HCT116 (cell line): ENCODE results near the gene TTLL11. TPM values are rescaled to one million over a fixed set of nuclear protein-coding genes. Genes with fewer than 3 reads are reported as not detected.

Experiments used
- ATAC-seq: fragments of 200-7000 bp; cut with Tn5 transposase; 2 replicates; pipeline ENCODE4 v1.9.1; 2020; ENCODE audit warnings: mild to moderate bottlenecking, moderate library complexity
- BruUV-seq: library from RNA; stranded (reverse); fragments of 400-500 nt; replicated peaks from 2 replicates; lab custom pipeline; 2021; lab: Mats Ljungman, UMichigan
- CTCF ChIA-PET: fragments of 300-600 bp; sonication (Branson Sonifier 250); formaldehyde crosslinking; loops from one replicate; lab custom pipeline; 2021; ENCODE audit warnings: antibody characterized with exemption; lab: Charles Lee
- POLR2A ChIA-PET: fragments of 300-600, 350-600 bp; sonication (Branson Sonifier 250); formaldehyde crosslinking; loops from one replicate; lab custom pipeline; 2021; ENCODE audit warnings: antibody characterized with exemption; lab: Charles Lee
- RAD21 ChIA-PET, 2 experiments: fragments of 300-600 bp; sonication (Branson Sonifier 250); formaldehyde crosslinking; loops; one replicate each; lab custom pipeline; 2023; ENCODE audit warnings: low total read pairs in 2 of 2; ENCODE audit not compliant: uncharacterized antibody in 2 of 2, unreplicated experiment in 2 of 2, low non-redundant PET in 1 of 2; lab: Charles Lee
- DNase-seq: peaks from one replicate; pipeline ENCODE4 v3.0.0-alpha.2; 2010; ENCODE audit warnings: low read depth, low spot score
- H2AFZ ChIP-seq: fragments of 200-600 bp; shearing (Covaris generic), sonication (generic); 2 replicates; pipeline ENCODE4 v1.6.1; 2017; ENCODE audit warnings: low read depth, mixed run types, mixed read lengths, antibody characterized with exemption, low read length; ENCODE audit not compliant: poor library complexity, severe bottlenecking
- H3K27ac ChIP-seq: 2 replicates; pipeline ENCODE4 v1.5.1; 2012; ENCODE audit warnings: low read depth, low read length
- H3K27me3 ChIP-seq: fragments of 200-600 bp; sonication (generic); 2 replicates; pipeline ENCODE4 v1.6.1; 2016; ENCODE audit warnings: mixed run types, low read length, mixed read lengths; ENCODE audit not compliant: insufficient read depth
- H3K36me3 ChIP-seq, 2 experiments: fragments of 200-500 bp in 1 of 2; fragments of 200-600 bp in 1 of 2; sonication (Bioruptor generic) in 1 of 2; sonication (generic) in 1 of 2; 2 replicates each; pipeline versions ENCODE4 v1.5.1 to v1.6.1; 2014 to 2016; ENCODE audit warnings: low read length in 2 of 2, inconsistent platforms in 1 of 2, mixed read lengths in 1 of 2, mixed run types in 1 of 2; ENCODE audit not compliant: insufficient read depth in 2 of 2, control insufficient read depth in 1 of 2
- H3K4me1 ChIP-seq, 2 experiments: fragments of 200-600 bp in 1 of 2; sonication (generic) in 1 of 2; 2 replicates each; pipeline versions ENCODE4 v1.5.1 to v1.6.1; 2012 to 2017; ENCODE audit warnings: low read length in 2 of 2, inconsistent platforms in 1 of 2, mild to moderate bottlenecking in 1 of 2, mixed read lengths in 1 of 2, mixed run types in 1 of 2, moderate library complexity in 1 of 2; ENCODE audit not compliant: insufficient read depth in 2 of 2, control insufficient read depth in 1 of 2
- H3K4me2 ChIP-seq: fragments of 200-600 bp; sonication (generic); 2 replicates; pipeline ENCODE4 v1.6.1; 2017; ENCODE audit warnings: mixed run types, low read length, mixed read lengths
- H3K4me3 ChIP-seq, 2 experiments: fragments of 200-600 bp in 1 of 2; sonication (generic) in 1 of 2; replicated peaks in 1 of 2; 2 replicates each; pipeline ENCODE4 v1.5.1; 2011 to 2016; ENCODE audit warnings: low read length in 2 of 2, control low read depth in 1 of 2, low read depth in 1 of 2, mild to moderate bottlenecking in 1 of 2, mixed read lengths in 1 of 2, mixed run types in 1 of 2
- H3K79me2 ChIP-seq: fragments of 200-600 bp; sonication (generic); 2 replicates; pipeline ENCODE4 v1.6.1; 2017; ENCODE audit warnings: mild to moderate bottlenecking, mixed run types, low read length, moderate library complexity, mixed read lengths; ENCODE audit not compliant: insufficient read depth
- H3K9ac ChIP-seq: fragments of 200-600 bp; sonication (generic); 2 replicates; pipeline ENCODE4 v1.6.1; 2016; ENCODE audit warnings: low read length, mixed read lengths
- H3K9me2 ChIP-seq: fragments of 200-600 bp; sonication (generic), shearing (Covaris generic); 2 replicates; pipeline ENCODE4 v1.6.1; 2017; ENCODE audit warnings: mixed run types, mild to moderate bottlenecking, moderate library complexity; ENCODE audit not compliant: insufficient read depth
- H3K9me3 ChIP-seq, 2 experiments: fragments of 200-500 bp in 1 of 2; fragments of 200-600 bp in 1 of 2; sonication (Bioruptor generic) in 1 of 2; sonication (generic) in 1 of 2; 2 replicates each; pipeline ENCODE4 v1.6.1; 2014 to 2017; ENCODE audit warnings: low read length in 2 of 2, mixed read lengths in 2 of 2, inconsistent platforms in 1 of 2, low read depth in 1 of 2, mild to moderate bottlenecking in 1 of 2, mixed run types in 1 of 2, moderate library complexity in 1 of 2; ENCODE audit not compliant: control insufficient read depth in 1 of 2, insufficient read depth in 1 of 2
- H4K20me1 ChIP-seq: fragments of 200-600 bp; sonication (generic), shearing (Covaris generic); 2 replicates; pipeline ENCODE4 v1.6.1; 2017; ENCODE audit warnings: mixed run types, mild to moderate bottlenecking, moderate library complexity; ENCODE audit not compliant: insufficient read depth
- CBX3 ChIP-seq: IDR thresholded peaks from 2 replicates; pipeline ENCODE4 v1.6.1; 2012; ENCODE audit warnings: low read depth
- CEBPB ChIP-seq: IDR thresholded peaks from 2 replicates; pipeline ENCODE4 v1.6.1; 2012; ENCODE audit warnings: low read depth
- EGR1 ChIP-seq: IDR thresholded peaks from 2 replicates; pipeline ENCODE4 v1.6.1; 2012; ENCODE audit warnings: low read depth
- ELF1 ChIP-seq: IDR thresholded peaks from 2 replicates; pipeline ENCODE4 v1.6.1; 2012; ENCODE audit warnings: low read depth, borderline replicate concordance
- EZH2 ChIP-seq: fragments of 200-600 bp; sonication (generic); IDR thresholded peaks from 2 replicates; pipeline ENCODE4 v1.6.1; 2017; ENCODE audit warnings: antibody characterized with exemption, mixed run types
- EZH2phosphoT487 ChIP-seq: fragments of 200-600 bp; IDR thresholded peaks from 2 replicates; pipeline ENCODE4 v1.6.1; 2018; ENCODE audit warnings: antibody characterized with exemption, borderline replicate concordance
- FOSL1 ChIP-seq: IDR thresholded peaks from 2 replicates; pipeline ENCODE4 v1.6.1; 2012; ENCODE audit warnings: low read depth
- JUND ChIP-seq: IDR thresholded peaks from 2 replicates; pipeline ENCODE4 v1.6.1; 2012
- POLR2A ChIP-seq: IDR thresholded peaks from 2 replicates; pipeline ENCODE4 v1.7.0; 2011; ENCODE audit warnings: borderline replicate concordance; ENCODE audit not compliant: insufficient read depth, insufficient read length; ENCODE audit errors: extremely low read depth
- RAD21 ChIP-seq: IDR thresholded peaks from 2 replicates; pipeline ENCODE4 v1.6.1; 2012; ENCODE audit warnings: low read depth, mild to moderate bottlenecking
- SIN3A ChIP-seq: IDR thresholded peaks from 2 replicates; pipeline ENCODE4 v1.6.1; 2012; ENCODE audit warnings: low read depth
- TCF7L2 ChIP-seq: IDR thresholded peaks from 2 replicates; pipeline ENCODE4 v1.7.0; 2011; ENCODE audit warnings: borderline replicate concordance, inconsistent platforms; ENCODE audit not compliant: insufficient read depth, insufficient read length; ENCODE audit errors: extremely low read depth
- YY1 ChIP-seq: IDR thresholded peaks from 2 replicates; pipeline ENCODE4 v1.6.1; 2011; ENCODE audit warnings: low read length, low read depth, moderate library complexity, mild to moderate bottlenecking; ENCODE audit not compliant: insufficient replicate concordance; ENCODE audit errors: extremely low read depth
- ZNF274 ChIP-seq: fragments of 200-500 bp; sonication (Bioruptor generic); IDR thresholded peaks from 2 replicates; pipeline ENCODE4 v1.6.1; 2014; ENCODE audit warnings: mild to moderate bottlenecking, low read depth, low read length, inconsistent platforms
- intact Hi-C: fragments of 100-400 bp; cut with micrococcal nuclease; formaldehyde crosslinking; loops from 2 replicates; pipeline ENCODE4 v1.10.0; 2022
- total RNA-seq: library from RNA; stranded (reverse); gene quantifications from one replicate; pipeline ENCODE4 v1.2.1, GENCODE V29; 2021; ENCODE audit not compliant: unreplicated experiment
- TF ChIP-seq, protein P1 (sequence below), 3 experiments: fragments of 200-600 bp in 1 of 3; sonication (generic) in 1 of 3; IDR thresholded peaks in 2 of 3; conservative IDR thresholded peaks in 1 of 3; 2 replicates each; pipeline ENCODE4 v1.5.1; 2012 to 2017; ENCODE audit warnings: low read depth in 2 of 3, low read length in 2 of 3, antibody characterized with exemption in 1 of 3, borderline replicate concordance in 1 of 3, control low read depth in 1 of 3, mild to moderate bottlenecking in 1 of 3, mixed read lengths in 1 of 3, mixed run types in 1 of 3, moderate library complexity in 1 of 3; ENCODE audit not compliant: insufficient read depth in 1 of 3
- TF ChIP-seq, protein P2 (sequence below): IDR thresholded peaks from 2 replicates; pipeline ENCODE4 v1.6.1; 2011; ENCODE audit warnings: mild to moderate bottlenecking, low read length, moderate library complexity; ENCODE audit not compliant: insufficient replicate concordance; ENCODE audit errors: extremely low read depth
- TF ChIP-seq, protein P3 (sequence below): IDR thresholded peaks from 2 replicates; pipeline ENCODE4 v1.6.1; 2012
- TF ChIP-seq, protein P4 (sequence below): IDR thresholded peaks from 2 replicates; pipeline ENCODE4 v1.6.1; 2012

TTLL11 gene
- total RNA-seq, 1 experiment from 2014 or later = 2.2 TPM

DNA sequence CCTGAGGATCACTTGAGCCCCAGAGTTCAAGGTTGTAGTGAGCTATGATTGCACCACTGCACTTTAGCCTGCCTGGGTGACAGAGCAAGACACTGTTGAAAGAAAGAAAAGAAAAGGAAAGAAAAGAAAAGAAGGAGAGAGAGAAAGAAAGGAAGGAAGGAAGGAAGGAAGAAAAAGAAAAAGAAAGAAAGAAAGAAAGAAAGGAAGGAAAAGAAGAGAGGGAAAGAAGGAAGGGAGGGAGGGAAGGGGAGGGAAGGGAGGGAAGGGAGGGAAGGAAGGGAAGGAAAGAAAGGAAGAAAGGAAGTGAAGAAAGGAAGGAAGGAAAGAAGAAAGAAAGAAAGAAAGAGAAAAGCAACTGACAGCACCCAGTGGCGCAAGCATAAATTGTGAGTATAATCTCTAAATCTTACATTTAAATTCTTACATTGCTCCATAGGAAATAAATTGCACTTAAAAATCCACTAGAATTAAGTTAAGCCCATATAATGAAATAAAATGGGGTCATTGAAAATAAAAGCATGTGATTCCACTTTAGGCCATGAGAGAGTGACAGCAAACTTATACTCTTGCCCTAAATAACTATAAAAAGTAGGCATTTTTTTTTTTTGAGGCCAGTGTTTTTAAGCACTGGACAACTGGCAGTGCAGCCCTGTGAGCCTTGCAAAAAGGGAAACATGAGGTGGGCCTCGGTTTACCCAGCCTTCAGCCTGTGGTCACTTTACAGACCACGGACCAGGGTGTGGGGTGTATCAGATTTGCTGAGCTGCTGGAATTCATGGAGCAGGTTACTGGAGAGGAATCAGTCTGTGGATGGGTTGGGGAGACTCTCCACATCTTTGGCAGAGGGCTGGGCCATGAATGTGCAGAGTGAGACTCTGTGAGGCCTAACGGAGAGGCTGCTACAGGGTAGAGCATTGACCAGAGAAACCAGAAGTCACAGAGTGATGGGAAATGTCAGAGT, 175.5 kb downstream of the TTLL11 start:
- Histone ChIP-seq H3K27ac (no peak overlapping the region), H3K9me3 (no peaks in the 10 kb centered on the region), H3K4me3 (no peak overlapping the region), H3K79me2 (no peaks in the 10 kb centered on the region), H3K4me1 (no peaks in the 10 kb centered on the region), H3K9me2 (no peaks in the 10 kb centered on the region), H3K36me3 (no peaks in the 10 kb centered on the region), H2AFZ (no peak overlapping the region), H3K4me2 (no peak overlapping the region), H3K9ac (no peak overlapping the region), H3K27me3 (no peaks in the 10 kb centered on the region), H4K20me1 (no peaks in the 10 kb centered on the region)
- intact Hi-C loops = no loop called here
- ChIA-PET POLR2A (no interaction called here), RAD21 (interaction anchor here in 1 of 2 experiments (0.6 kb wide), 1 partner anchor 388 kb away, joined by 3 read pairs; no protein-coding TSS in a partner anchor), CTCF (no interaction called here)
- BruUV-seq = no TSS peak
- ATAC-seq (no peak), DNase-seq (no peak)
- no peak for TF ChIP-seq TCF7L2
- TF ChIP-seq ELF1 = no peak
- TF ChIP-seq CEBPB = no peak
- no peak for TF ChIP-seq EZH2
- no peak for TF ChIP-seq CBX3
- no peak for TF ChIP-seq ZNF274
- no peak for TF ChIP-seq RAD21
- TF ChIP-seq POLR2A = no peak
- TF ChIP-seq, protein P1, sequence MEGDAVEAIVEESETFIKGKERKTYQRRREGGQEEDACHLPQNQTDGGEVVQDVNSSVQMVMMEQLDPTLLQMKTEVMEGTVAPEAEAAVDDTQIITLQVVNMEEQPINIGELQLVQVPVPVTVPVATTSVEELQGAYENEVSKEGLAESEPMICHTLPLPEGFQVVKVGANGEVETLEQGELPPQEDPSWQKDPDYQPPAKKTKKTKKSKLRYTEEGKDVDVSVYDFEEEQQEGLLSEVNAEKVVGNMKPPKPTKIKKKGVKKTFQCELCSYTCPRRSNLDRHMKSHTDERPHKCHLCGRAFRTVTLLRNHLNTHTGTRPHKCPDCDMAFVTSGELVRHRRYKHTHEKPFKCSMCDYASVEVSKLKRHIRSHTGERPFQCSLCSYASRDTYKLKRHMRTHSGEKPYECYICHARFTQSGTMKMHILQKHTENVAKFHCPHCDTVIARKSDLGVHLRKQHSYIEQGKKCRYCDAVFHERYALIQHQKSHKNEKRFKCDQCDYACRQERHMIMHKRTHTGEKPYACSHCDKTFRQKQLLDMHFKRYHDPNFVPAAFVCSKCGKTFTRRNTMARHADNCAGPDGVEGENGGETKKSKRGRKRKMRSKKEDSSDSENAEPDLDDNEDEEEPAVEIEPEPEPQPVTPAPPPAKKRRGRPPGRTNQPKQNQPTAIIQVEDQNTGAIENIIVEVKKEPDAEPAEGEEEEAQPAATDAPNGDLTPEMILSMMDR (IDR thresholded peaks at IDR 0.05 in 2 of 3, conservative IDR thresholded peaks at IDR 0.05 in 1 of 3; ENCODE audit: borderline replicate concordance in 1 of 3, insufficient read depth in 1 of 3, low read depth in 2 of 3, low read length in 2 of 3) = no peak
- TF ChIP-seq EGR1 = no peak
- no peak for TF ChIP-seq FOSL1
- TF ChIP-seq, protein P2, sequence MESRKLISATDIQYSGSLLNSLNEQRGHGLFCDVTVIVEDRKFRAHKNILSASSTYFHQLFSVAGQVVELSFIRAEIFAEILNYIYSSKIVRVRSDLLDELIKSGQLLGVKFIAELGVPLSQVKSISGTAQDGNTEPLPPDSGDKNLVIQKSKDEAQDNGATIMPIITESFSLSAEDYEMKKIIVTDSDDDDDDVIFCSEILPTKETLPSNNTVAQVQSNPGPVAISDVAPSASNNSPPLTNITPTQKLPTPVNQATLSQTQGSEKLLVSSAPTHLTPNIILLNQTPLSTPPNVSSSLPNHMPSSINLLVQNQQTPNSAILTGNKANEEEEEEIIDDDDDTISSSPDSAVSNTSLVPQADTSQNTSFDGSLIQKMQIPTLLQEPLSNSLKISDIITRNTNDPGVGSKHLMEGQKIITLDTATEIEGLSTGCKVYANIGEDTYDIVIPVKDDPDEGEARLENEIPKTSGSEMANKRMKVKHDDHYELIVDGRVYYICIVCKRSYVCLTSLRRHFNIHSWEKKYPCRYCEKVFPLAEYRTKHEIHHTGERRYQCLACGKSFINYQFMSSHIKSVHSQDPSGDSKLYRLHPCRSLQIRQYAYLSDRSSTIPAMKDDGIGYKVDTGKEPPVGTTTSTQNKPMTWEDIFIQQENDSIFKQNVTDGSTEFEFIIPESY = no peak
- TF ChIP-seq JUND = no peak
- TF ChIP-seq, protein P3, sequence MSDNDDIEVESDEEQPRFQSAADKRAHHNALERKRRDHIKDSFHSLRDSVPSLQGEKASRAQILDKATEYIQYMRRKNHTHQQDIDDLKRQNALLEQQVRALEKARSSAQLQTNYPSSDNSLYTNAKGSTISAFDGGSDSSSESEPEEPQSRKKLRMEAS = no peak
- TF ChIP-seq, protein P4, sequence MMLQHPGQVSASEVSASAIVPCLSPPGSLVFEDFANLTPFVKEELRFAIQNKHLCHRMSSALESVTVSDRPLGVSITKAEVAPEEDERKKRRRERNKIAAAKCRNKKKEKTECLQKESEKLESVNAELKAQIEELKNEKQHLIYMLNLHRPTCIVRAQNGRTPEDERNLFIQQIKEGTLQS = no peak
- TF ChIP-seq SIN3A = no peak
- no peak for TF ChIP-seq EZH2phosphoT487
- no peak for TF ChIP-seq YY1
